NCI-H510A (cell line): ENCODE results near the gene ATP6V0A1.

ENCODE experiments used
- DNase-seq: peaks from one replicate; lab custom pipeline; 2025; lab: John Stamatoyannopoulos, UW

The ATP6V0A1 gene

GRCh38 chr17:42562388-42563142, 103.9 kb downstream of the ATP6V0A1 start:
- DNase-seq = no peak

- DNase-seq = no peak
Observed at GRCh38 chr17:42563143-42563509, 104.4 kb downstream of the ATP6V0A1 start.

GRCh38 chr17:42563543-42563942, 104.9 kb downstream of the ATP6V0A1 start:
- no peak for DNase-seq

GRCh38 chr17:42563950-42564349, 105.3 kb downstream of the ATP6V0A1 start:
- DNase-seq = no peak

- DNase-seq = no peak
Observed at GRCh38 chr17:42564815-42565522, 106.3 kb downstream of the ATP6V0A1 start.

- no peak for DNase-seq
Observed at GRCh38 chr17:42565523-42566214, 107.0 kb downstream of the ATP6V0A1 start.

- DNase-seq = no peak
Observed at GRCh38 chr17:42566215-42566882, 107.7 kb downstream of the ATP6V0A1 start.

- DNase-seq = peak; percentile 91
Observed at GRCh38 chr17:42566883-42567573, 108.3 kb downstream of the ATP6V0A1 start, which contains the start of gene MLX. Gene MLX, plus strand, starts transcription at chr17:42567100. Its CDS starts 25 bp downstream, at chr17:42567125.

- no peak for DNase-seq
Observed at GRCh38 chr17:42568341-42569111, 109.8 kb downstream of the ATP6V0A1 start.

GRCh38 chr17:42571435-42572225, 113.0 kb downstream of the ATP6V0A1 start:
- no peak for DNase-seq
